Panc1 (cell line): Measurements from ENCODE around the gene AEBP1. TPM values are rescaled to one million over a fixed set of nuclear protein-coding genes. Genes with fewer than 3 reads are reported as not detected.
A peak's percentile ranks its signal among the peaks of the same experiment; 100 is the strongest.

Source experiments
- ATAC-seq: fragments of 200-7000 bp; cut with Tn5 transposase; 2 replicates; pipeline ENCODE4 v1.9.1; 2020; ENCODE audit warnings: mild to moderate bottlenecking, moderate library complexity
- BruUV-seq: library from RNA; stranded (reverse); fragments of 400-500 nt; replicated peaks from 2 replicates; lab custom pipeline; 2021; lab: Mats Ljungman, UMichigan
- CTCF ChIA-PET: fragments of 300-600 bp; sonication (Branson Sonifier 250); formaldehyde crosslinking; loops from one replicate; lab custom pipeline; 2022; ENCODE audit warnings: antibody characterized with exemption; lab: Charles Lee
- POLR2A ChIA-PET: fragments of 300-600 bp; sonication (Branson Sonifier 250); formaldehyde crosslinking; loops from one replicate; lab custom pipeline; 2022; ENCODE audit warnings: antibody characterized with exemption; lab: Charles Lee
- DNase-seq: peaks from one replicate; pipeline ENCODE4 v3.0.0-alpha.2; 2010; ENCODE audit warnings: low read depth, low spot score
- H3K27ac ChIP-seq: 2 replicates; pipeline ENCODE4 v1.5.1; 2011; ENCODE audit warnings: mild to moderate bottlenecking, low read length, inconsistent platforms
- H3K27me3 ChIP-seq: fragments of 200-500 bp; sonication (Bioruptor generic); 2 replicates; pipeline ENCODE4 v1.6.0; 2014; ENCODE audit warnings: low read length, inconsistent platforms; ENCODE audit not compliant: control insufficient read depth, insufficient read depth
- H3K36me3 ChIP-seq: fragments of 200-500 bp; sonication (Bioruptor generic); 2 replicates; pipeline ENCODE4 v1.5.1; 2014; ENCODE audit warnings: inconsistent platforms, mild to moderate bottlenecking, low read length, moderate library complexity; ENCODE audit not compliant: control insufficient read depth, insufficient read depth
- H3K4me1 ChIP-seq: 2 replicates; pipeline ENCODE4 v1.5.1; 2011; ENCODE audit warnings: inconsistent platforms, mild to moderate bottlenecking, low read length, moderate library complexity; ENCODE audit not compliant: control insufficient read depth, insufficient read depth
- H3K4me3 ChIP-seq, 2 experiments: 2 replicates each; pipeline ENCODE4 v1.5.1; 2011 to 2012; ENCODE audit warnings: low read depth in 2 of 2, low read length in 2 of 2, mild to moderate bottlenecking in 2 of 2, inconsistent platforms in 1 of 2, moderate library complexity in 1 of 2
- H3K9me3 ChIP-seq: fragments of 200-500 bp; sonication (Bioruptor generic); 2 replicates; pipeline ENCODE4 v1.5.1; 2014; ENCODE audit warnings: low read depth, mild to moderate bottlenecking, inconsistent platforms, low read length, moderate library complexity; ENCODE audit not compliant: control insufficient read depth, insufficient read depth
- CTCF ChIP-seq: fragments of 450-650 bp; IDR thresholded peaks from 2 replicates; pipeline ENCODE4 v1.5.1; 2017; ENCODE audit warnings: mild to moderate bottlenecking
- POLR2AphosphoS5 ChIP-seq: IDR thresholded peaks from 2 replicates; pipeline ENCODE4 v1.6.1; 2012; ENCODE audit warnings: mild to moderate bottlenecking, low read depth, low read length, moderate library complexity
- REST ChIP-seq, 2 experiments: IDR thresholded peaks; 2 replicates each; pipeline ENCODE4 v1.6.1; 2011 to 2012; ENCODE audit warnings: low read depth in 2 of 2, control low read depth in 1 of 2, low read length in 1 of 2, mild to moderate bottlenecking in 1 of 2, moderate library complexity in 1 of 2; ENCODE audit not compliant: insufficient read depth in 1 of 2
- SIN3A ChIP-seq: IDR thresholded peaks from 2 replicates; pipeline ENCODE4 v1.6.1; 2012; ENCODE audit warnings: low read depth, mild to moderate bottlenecking, low read length, moderate library complexity, borderline replicate concordance; ENCODE audit not compliant: insufficient read depth
- TCF7L2 ChIP-seq: IDR thresholded peaks from 2 replicates; pipeline ENCODE4 v1.6.1; 2011; ENCODE audit warnings: mild to moderate bottlenecking, low read depth, low read length, inconsistent platforms
- in situ Hi-C: cut with HindIII; loops from 2 replicates; pipeline ENCODE4 v1.10.0; 2016; ENCODE audit warnings: low sequenced_read_pairs, low pct_unique_long_range_greater_than_20kb
- intact Hi-C: fragments of 100-400 bp; cut with micrococcal nuclease; formaldehyde crosslinking; loops from one replicate; pipeline ENCODE4 v1.10.0; 2022; ENCODE audit not compliant: unreplicated experiment
- total RNA-seq: library from RNA; stranded (reverse); gene quantifications from one replicate; pipeline ENCODE4 v1.2.1, GENCODE V29; 2021; ENCODE audit not compliant: unreplicated experiment

Gene AEBP1
- total RNA-seq, 1 experiment from 2014 or later, result 0.62 TPM

- H3K4me3 ChIP-seq, result no peak overlapping the region
- H3K36me3 ChIP-seq, result no peaks in the 10 kb centered on the region
- no peak for ATAC-seq
- in situ Hi-C loops, result no loop called here
- no peak for DNase-seq
- ChIA-PET CTCF (no interaction called here), POLR2A (no interaction called here)
- no peaks in the 10 kb centered on the region; the same call in 1 of the 2 replicates for H3K4me1 ChIP-seq
- TF ChIP-seq TCF7L2 (no peak), REST (IDR thresholded peaks at IDR 0.05; ENCODE audit: insufficient read depth in 1 of 2, low read depth in 2 of 2, low read length in 1 of 2) (no peak), SIN3A (no peak), CTCF (no peak), POLR2AphosphoS5 (no peak)
- BruUV-seq, result no TSS peak
- no peak overlapping the region for H3K27ac ChIP-seq
- H3K27me3 ChIP-seq, result no peaks in the 10 kb centered on the region
- intact Hi-C loops, result no loop called here
- no peaks in the 10 kb centered on the region for H3K9me3 ChIP-seq
These were observed 17.5 kb upstream of the AEBP1 start for GRCh38 chr7:44086627-44087026.

- intact Hi-C loops (no loop called here), in situ Hi-C loops (no loop called here)
- DNase-seq, result no peak
- Histone ChIP-seq H3K27ac (no peak overlapping the region), H3K4me1 (no peaks in the 10 kb centered on the region; the same call in 1 of the 2 replicates), H3K27me3 (no peaks in the 10 kb centered on the region), H3K4me3 (no peak overlapping the region), H3K36me3 (no peaks in the 10 kb centered on the region), H3K9me3 (no peaks in the 10 kb centered on the region)
- BruUV-seq, result no TSS peak
- ATAC-seq, result peak; percentile 44
- CTCF ChIA-PET, result interaction anchor here (0.6 to 1.2 kb wide), 2 partner anchors 10 to 22 kb away, joined by 3 read pairs; no protein-coding TSS in a partner anchor
- TF ChIP-seq POLR2AphosphoS5 (no peak), TCF7L2 (no peak), REST (IDR thresholded peaks at IDR 0.05; ENCODE audit: insufficient read depth in 1 of 2, low read depth in 2 of 2, low read length in 1 of 2) (no peak), SIN3A (no peak), CTCF (no peak)
- POLR2A ChIA-PET, result no interaction called here
These were observed 16.0 kb upstream of the AEBP1 start for GRCh38 chr7:44087911-44088838.
